Measurements from ENCODE around the gene CTSE.

- TF ChIP-seq POLR2A (IDR thresholded peaks at IDR 0.05) (no peak), CTCF (IDR thresholded peaks at IDR 0.05) (no peak)
These were observed 43.3 kb downstream of the CTSE start for GRCh38 chr1:205980237-205980870.
